H1 (cell line): ENCODE measurements around the gene MEMO1. TPM values are rescaled to one million over a fixed set of nuclear protein-coding genes. Genes with fewer than 3 reads are reported as not detected.

Source experiments
- CBX8 ChIP-seq: fragments of 300-800, 300-1000 bp; sonication (generic); IDR thresholded peaks from 2 replicates; pipeline ENCODE4 v1.7.1; 2016; ENCODE audit warnings: low read depth, low read length, borderline replicate concordance
- CHD7 ChIP-seq: fragments of 300-600 bp; sonication (generic); IDR thresholded peaks from 2 replicates; pipeline ENCODE4 v1.7.1; 2012; ENCODE audit warnings: low read length, moderate library complexity, mild to moderate bottlenecking, inconsistent platforms; ENCODE audit not compliant: insufficient replicate concordance
- E2F6 ChIP-seq: IDR thresholded peaks from 2 replicates; pipeline ENCODE4 v1.6.1; 2012; ENCODE audit warnings: inconsistent platforms
- HDAC2 ChIP-seq, 2 experiments: fragments of 300-600 bp in 1 of 2; sonication (generic) in 1 of 2; IDR thresholded peaks; 2 replicates each; pipeline ENCODE4 v1.6.1; 2011 to 2012; ENCODE audit warnings: low read depth in 2 of 2, low read length in 2 of 2, mild to moderate bottlenecking in 2 of 2, moderate library complexity in 2 of 2, borderline replicate concordance in 1 of 2, inconsistent platforms in 1 of 2
- KDM4A ChIP-seq: IDR thresholded peaks from one replicate; pipeline ENCODE4 v1.7.1; 2012; ENCODE audit warnings: low read depth, mild to moderate bottlenecking, moderate library complexity, low read length, inconsistent platforms; ENCODE audit not compliant: severe bottlenecking
- KDM5A ChIP-seq: fragments of 200-600 bp; IDR thresholded peaks from 2 replicates; pipeline ENCODE4 v1.7.1; 2012; ENCODE audit warnings: mild to moderate bottlenecking, low read length, inconsistent platforms, mixed read lengths
- TAF7 ChIP-seq: optimal IDR thresholded peaks from 2 replicates; pipeline ENCODE3; 2011; ENCODE audit warnings: low read depth, mild to moderate bottlenecking, inconsistent platforms, low read length, moderate library complexity, borderline replicate concordance
- TBP ChIP-seq: IDR thresholded peaks from 2 replicates; pipeline ENCODE4 v1.6.1; 2011; ENCODE audit warnings: low read depth, low read length, improper control_type of control experiment
- polyA plus RNA-seq, 7 experiments: library from polyadenylated mRNA; depleted of rRNA in 3 of 7; stranded (reverse) in 5 of 7; unstranded in 2 of 7; fragments of >200 nt in 5 of 7; fragments of 200-250 nt in 2 of 7; gene quantifications; 1 replicate in 5 of 7; 2 replicates in 1 of 7; 4 replicates in 1 of 7; pipeline versions ENCODE4 v1.2.1 to v1.2.3, GENCODE V29; 2011 to 2013; ENCODE audit warnings: missing spikeins in 2 of 7, mixed read lengths in 2 of 7
- total RNA-seq: library from RNA; stranded (reverse); fragmentation: NEBNext Ultra II Directional; extraction: Animal tissue kit (Norgen Biotek cat#: 25700); gene quantifications from 2 replicates; pipeline ENCODE4 v1.2.1, GENCODE V29; 2021

The MEMO1 gene
- total and polyA plus RNA-seq, 2 of the 8 experiments (the other 6 are each of a cell fraction or from before 2014, with no cell fraction given), result 26.9 to 54.7 TPM

- no peak for TF ChIP-seq CHD7
- peak; percentile 94 for TF ChIP-seq TBP
- TF ChIP-seq E2F6, result peak; percentile 23; the same call in 1 of the 2 replicates
- TF ChIP-seq HDAC2 (IDR thresholded peaks at IDR 0.05; ENCODE audit: borderline replicate concordance in 1 of 2, low read depth in 2 of 2, low read length in 2 of 2), result 0 out of 4 replicates have a peak, but pooled peaks of 1 of the 2 experiments have one; percentile 16
- peak; percentile 50 for TF ChIP-seq KDM4A
- TF ChIP-seq TAF7, result peak; percentile 93
- no peak for TF ChIP-seq KDM5A
- no peak for TF ChIP-seq CBX8
Measured at GRCh38 chr2:32039447-32040219, 28.8 kb upstream of the MEMO1 start, which contains the start of gene DPY30 (continued).
